KMS-11 (cell line): ENCODE measurements around the gene CENPF.

ENCODE experiments used
- H2AFZ ChIP-seq: fragments of 200-600 bp; sonication (generic); 2 replicates; pipeline ENCODE4 v1.6.1; 2016; ENCODE audit warnings: antibody characterized with exemption, mixed run types, low read depth
- H3K27ac ChIP-seq: fragments of 200-600 bp; sonication (generic); 2 replicates; pipeline ENCODE4 v1.6.1; 2016; ENCODE audit warnings: mild to moderate bottlenecking, mixed run types
- H3K27me3 ChIP-seq: fragments of 200-600 bp; sonication (generic); 2 replicates; pipeline ENCODE4 v1.6.1; 2017; ENCODE audit warnings: mild to moderate bottlenecking, low read depth, mixed run types, moderate library complexity; ENCODE audit not compliant: insufficient read depth
- H3K36me3 ChIP-seq: fragments of 200-600 bp; sonication (generic); 2 replicates; pipeline ENCODE4 v1.6.1; 2017; ENCODE audit warnings: mild to moderate bottlenecking, mixed run types; ENCODE audit not compliant: insufficient read depth
- H3K4me1 ChIP-seq: fragments of 200-600 bp; sonication (generic); 2 replicates; pipeline ENCODE4 v1.6.1; 2016; ENCODE audit warnings: mild to moderate bottlenecking, low read depth, mixed run types; ENCODE audit not compliant: poor library complexity, severe bottlenecking
- H3K4me2 ChIP-seq: fragments of 200-600 bp; sonication (generic); 2 replicates; pipeline ENCODE4 v1.7.0; 2016; ENCODE audit warnings: mild to moderate bottlenecking, mixed run types
- H3K4me3 ChIP-seq: fragments of 200-600 bp; sonication (generic); IDR thresholded peaks from 2 replicates; pipeline ENCODE4 v1.6.1; 2017; ENCODE audit warnings: low read depth, low read length, mixed read lengths; ENCODE audit not compliant: insufficient read depth
- H3K79me2 ChIP-seq: fragments of 200-600 bp; sonication (generic); 2 replicates; pipeline ENCODE4 v1.6.1; 2016; ENCODE audit warnings: low read depth, mixed run types; ENCODE audit not compliant: insufficient read depth
- H3K9ac ChIP-seq: fragments of 200-600 bp; sonication (generic); 2 replicates; pipeline ENCODE4 v1.6.1; 2016; ENCODE audit warnings: mild to moderate bottlenecking, mixed run types
- H4K20me1 ChIP-seq: fragments of 200-600 bp; sonication (generic); 2 replicates; pipeline ENCODE4 v1.6.1; 2016; ENCODE audit warnings: mild to moderate bottlenecking, mixed run types; ENCODE audit not compliant: insufficient read depth
- CTCF ChIP-seq: fragments of 200-600 bp; sonication (generic); conservative IDR thresholded peaks from 2 replicates; pipeline ENCODE4 v1.6.1; 2017; ENCODE audit warnings: low read depth, mild to moderate bottlenecking, antibody characterized with exemption, low read length, moderate library complexity, mixed read lengths

The CENPF gene

DNA sequence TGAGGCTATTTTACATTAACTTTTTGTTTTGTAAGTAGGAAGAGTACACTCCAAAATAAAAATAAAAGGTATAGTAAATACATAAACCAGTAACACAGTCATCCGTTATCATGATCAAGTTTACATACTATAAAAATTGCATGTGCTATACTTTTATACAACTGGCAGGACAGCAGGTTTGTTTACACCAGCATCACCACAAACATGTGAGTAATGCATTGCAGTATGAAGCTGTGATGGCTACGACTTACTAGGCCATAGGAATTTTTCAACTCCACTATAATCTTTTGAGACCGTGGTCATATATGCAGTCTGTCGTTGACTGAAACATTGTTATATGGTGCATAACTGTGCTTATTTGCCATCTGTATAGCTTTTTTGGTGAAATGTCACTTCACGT is 106.2 kb downstream of the CENPF start:
- H2AFZ ChIP-seq: no peak overlapping the region
- no peaks in the 10 kb centered on the region for H3K4me1 ChIP-seq
- H3K79me2 ChIP-seq: no peaks in the 10 kb centered on the region
- no peak overlapping the region for H3K4me3 ChIP-seq
- H3K27ac ChIP-seq: no peak overlapping the region
- H4K20me1 ChIP-seq: no peaks in the 10 kb centered on the region
- TF ChIP-seq CTCF: no peak
- H3K27me3 ChIP-seq: no peaks in the 10 kb centered on the region
- H3K36me3 ChIP-seq: no peaks in the 10 kb centered on the region
- H3K4me2 ChIP-seq: no peak overlapping the region
- no peak overlapping the region for H3K9ac ChIP-seq

- Histone ChIP-seq H3K4me2 (no peak overlapping the region), H3K4me1 (no peaks in the 10 kb centered on the region), H3K27ac (no peak overlapping the region), H3K79me2 (no peaks in the 10 kb centered on the region), H3K36me3 (no peaks in the 10 kb centered on the region), H2AFZ (no peak overlapping the region), H3K9ac (no peak overlapping the region), H3K27me3 (no peaks in the 10 kb centered on the region), H3K4me3 (no peak overlapping the region), H4K20me1 (no peaks in the 10 kb centered on the region)
- no peak for TF ChIP-seq CTCF
These were observed 109.7 kb downstream of the CENPF start for GRCh38 chr1:214712737-214713136.
